Measurements from ENCODE around the gene AIM2.

The AIM2 gene

DNA sequence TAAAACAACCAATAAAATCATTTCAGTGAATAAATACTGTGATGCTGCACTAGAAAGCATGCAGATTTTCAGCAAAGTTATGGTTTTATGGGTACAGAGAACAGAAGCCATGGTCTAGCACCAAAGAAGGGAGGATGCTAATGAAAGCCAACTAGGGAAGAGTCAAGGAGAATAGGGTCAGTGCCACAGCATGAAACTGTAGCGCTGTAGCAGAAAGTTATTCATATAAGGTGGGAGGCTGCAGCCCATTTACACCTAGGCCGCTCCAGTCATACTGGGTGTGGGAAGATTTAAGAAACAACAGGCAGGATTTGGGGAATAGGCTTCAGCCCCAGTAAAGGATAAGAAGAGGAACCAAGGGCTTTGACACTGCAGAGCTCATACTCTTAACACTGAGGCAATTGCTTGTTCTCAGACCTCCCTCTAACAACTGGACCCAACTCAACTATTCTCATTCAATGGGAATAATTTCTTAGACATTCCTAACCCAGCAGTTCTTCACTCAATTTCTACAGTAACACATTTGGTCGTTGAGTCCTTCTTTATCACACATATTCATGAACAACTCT, 62.5 kb downstream of the AIM2 start:
- DNase-seq, result no peak

DNA sequence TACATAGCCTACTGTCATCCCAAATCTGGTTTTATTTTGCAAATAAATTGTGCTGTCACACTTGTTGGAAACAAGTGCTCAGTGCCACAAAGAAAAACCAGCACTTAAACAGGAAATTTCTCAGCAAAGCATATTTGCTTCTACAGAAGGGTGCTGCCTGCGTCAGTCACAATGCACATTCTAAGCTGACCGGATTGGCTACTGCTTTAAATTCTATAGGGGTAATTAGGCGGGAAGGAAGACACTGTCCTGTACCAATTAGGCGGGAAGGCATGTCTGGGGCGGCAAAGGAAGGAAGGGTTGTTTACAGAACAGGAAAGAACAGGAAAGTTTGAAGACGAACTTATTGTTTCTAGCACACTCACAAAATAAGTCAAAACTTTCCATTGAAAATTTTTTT, 64.1 kb downstream of the AIM2 start:
- DNase-seq, result peak; percentile 71 to 76

All from inflammatory macrophage treated with lipopolysaccharide for 1 hour (primary cell).